Neural crest cell (in vitro differentiated cells): ENCODE data around the gene CACNA2D2. TPM values are rescaled to one million over a fixed set of nuclear protein-coding genes. Genes with fewer than 3 reads are reported as not detected.

Source experiments
- DNase-seq: peaks from one replicate; pipeline ENCODE4 v3.0.0; 2021; ENCODE audit warnings: low read depth, mixed read lengths, low spot score
- H3K27ac Mint-ChIP-seq: one replicate; pipeline ENCODE4 v1.8.0; 2021; ENCODE audit warnings: mild to moderate bottlenecking, mixed read lengths; ENCODE audit not compliant: unreplicated experiment
- H3K27me3 Mint-ChIP-seq: 2 replicates; pipeline ENCODE4 v1.8.0; 2021; ENCODE audit warnings: low read depth, mild to moderate bottlenecking, mixed read lengths
- H3K36me3 Mint-ChIP-seq: 2 replicates; pipeline ENCODE4 v1.8.0; 2021; ENCODE audit warnings: low read depth, mild to moderate bottlenecking, mixed read lengths
- H3K4me1 Mint-ChIP-seq: 2 replicates; pipeline ENCODE4 v1.8.0; 2021; ENCODE audit warnings: mixed read lengths
- H3K4me3 Mint-ChIP-seq: one replicate; pipeline ENCODE4 v1.8.0; 2021; ENCODE audit warnings: mild to moderate bottlenecking, mixed read lengths
- H3K9me3 Mint-ChIP-seq: 2 replicates; pipeline ENCODE4 v1.8.0; 2021; ENCODE audit warnings: mixed read lengths
- CTCF ChIP-seq: fragments of 200-600 bp; sonication (generic); conservative IDR thresholded peaks from 2 replicates; pipeline ENCODE4 v1.5.0; 2021; ENCODE audit warnings: antibody characterized with exemption, mild to moderate bottlenecking
- total RNA-seq: library from RNA; stranded (reverse); gene quantifications from 2 replicates; pipeline ENCODE4 v1.2.1, GENCODE V29; 2021

CACNA2D2 gene
- total RNA-seq, 1 donor from 2014 or later = 8.7 TPM

DNA sequence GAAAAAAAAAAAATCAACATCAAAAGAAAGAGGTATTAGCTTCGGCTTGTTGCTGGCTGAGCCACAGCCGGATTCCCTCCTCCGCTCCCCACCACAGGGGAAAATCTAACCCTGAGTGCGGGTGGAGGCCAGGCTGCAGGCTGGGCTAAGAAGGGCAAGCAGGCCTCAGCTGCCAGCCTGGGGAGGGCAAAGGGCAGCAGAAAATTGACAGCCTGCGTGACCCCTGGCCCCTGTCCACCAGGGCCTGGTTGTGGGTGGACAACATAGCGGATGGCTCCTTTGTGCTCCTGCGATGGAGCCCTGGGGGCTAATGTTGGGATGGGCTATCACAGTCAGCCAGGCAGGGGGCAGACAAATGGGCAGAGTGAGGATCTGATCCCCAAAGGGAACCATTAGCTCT, 25.4 kb downstream of the CACNA2D2 start:
- H3K36me3 Mint-ChIP-seq = peaks cover 2% of the 10 kb centered on the region
- no peaks in the 10 kb centered on the region for H3K9me3 Mint-ChIP-seq
- no peaks in the 10 kb centered on the region for H3K27me3 Mint-ChIP-seq
- no peak overlapping the region for H3K27ac Mint-ChIP-seq
- TF ChIP-seq CTCF = no peak
- H3K4me1 Mint-ChIP-seq = peaks cover 43% of the 10 kb centered on the region
- no peak overlapping the region for H3K4me3 Mint-ChIP-seq
- peak; percentile 37 for DNase-seq

DNA sequence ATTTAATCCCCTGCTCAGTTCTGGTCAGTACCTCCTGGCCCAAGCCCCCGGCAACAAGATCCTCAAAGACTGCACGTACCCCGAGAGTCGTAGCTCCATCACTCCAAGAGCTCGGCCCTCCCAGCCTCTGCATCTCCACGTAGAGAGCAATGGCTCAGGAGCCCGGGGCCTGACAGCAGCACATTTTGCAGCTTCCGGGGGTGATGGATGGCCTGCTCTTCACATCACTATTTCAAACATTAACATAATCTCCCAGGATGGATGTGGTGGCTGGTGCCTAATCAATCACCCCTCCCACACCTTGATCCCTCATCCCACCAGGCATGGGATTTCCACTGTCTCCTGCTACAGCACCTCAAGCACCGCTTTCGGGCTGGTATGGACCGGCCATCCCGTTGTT, 28.1 kb downstream of the CACNA2D2 start:
- no peak for TF ChIP-seq CTCF
- peaks cover 2% of the 10 kb centered on the region for H3K36me3 Mint-ChIP-seq
- no peak overlapping the region for H3K4me3 Mint-ChIP-seq
- H3K27ac Mint-ChIP-seq = peak overlapping the region; percentile 19
- no peak for DNase-seq
- no peaks in the 10 kb centered on the region for H3K27me3 Mint-ChIP-seq
- H3K9me3 Mint-ChIP-seq = no peaks in the 10 kb centered on the region
- peaks cover 35% of the 10 kb centered on the region for H3K4me1 Mint-ChIP-seq

- no peak for DNase-seq
- Mint-ChIP-seq H3K36me3 (peaks cover 2% of the 10 kb centered on the region), H3K27me3 (no peaks in the 10 kb centered on the region), H3K4me1 (peaks cover 29% of the 10 kb centered on the region), H3K27ac (no peak overlapping the region), H3K9me3 (no peaks in the 10 kb centered on the region), H3K4me3 (no peak overlapping the region)
- TF ChIP-seq CTCF = no peak
Observed at GRCh38 chr3:50474717-50475116, 28.7 kb downstream of the CACNA2D2 start.

DNA sequence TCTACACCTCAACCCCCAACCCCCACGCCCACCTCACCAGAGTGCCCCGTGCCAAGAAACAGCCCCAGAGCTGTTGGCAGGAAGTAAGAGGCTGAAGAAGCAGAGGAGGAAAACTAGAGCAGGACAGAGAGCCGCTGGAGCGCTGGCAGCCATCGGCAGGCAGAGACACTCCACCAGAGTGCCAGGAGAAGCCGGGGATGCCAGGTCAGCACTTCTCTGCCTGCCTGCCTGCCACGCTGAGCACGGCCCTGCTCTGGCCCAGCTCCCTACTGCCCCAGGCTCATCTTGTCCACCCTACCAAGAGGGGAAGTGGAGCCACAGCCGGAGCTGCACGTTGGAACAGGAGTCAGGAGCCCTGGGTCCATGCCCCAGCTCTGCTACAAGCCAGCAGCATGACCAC, 29.7 kb downstream of the CACNA2D2 start:
- no peak for TF ChIP-seq CTCF

GRCh38 chr3:50472958-50473357, 30.5 kb downstream of the CACNA2D2 start:
- TF ChIP-seq CTCF = no peak
- DNase-seq = no peak
- no peaks in the 10 kb centered on the region for H3K36me3 Mint-ChIP-seq
- H3K27me3 Mint-ChIP-seq = no peaks in the 10 kb centered on the region
- no peak overlapping the region for H3K4me3 Mint-ChIP-seq
- no peak overlapping the region for H3K27ac Mint-ChIP-seq
- H3K9me3 Mint-ChIP-seq = no peaks in the 10 kb centered on the region
- peaks cover 14% of the 10 kb centered on the region for H3K4me1 Mint-ChIP-seq

More for the DNA sequence above, 29.7 kb downstream of the CACNA2D2 start:
- no peaks in the 10 kb centered on the region for H3K27me3 Mint-ChIP-seq
- no peak overlapping the region for H3K27ac Mint-ChIP-seq
- peaks cover 22% of the 10 kb centered on the region for H3K4me1 Mint-ChIP-seq
- no peak for DNase-seq
- H3K4me3 Mint-ChIP-seq = no peak overlapping the region
- no peaks in the 10 kb centered on the region for H3K9me3 Mint-ChIP-seq
- no peaks in the 10 kb centered on the region for H3K36me3 Mint-ChIP-seq

DNA sequence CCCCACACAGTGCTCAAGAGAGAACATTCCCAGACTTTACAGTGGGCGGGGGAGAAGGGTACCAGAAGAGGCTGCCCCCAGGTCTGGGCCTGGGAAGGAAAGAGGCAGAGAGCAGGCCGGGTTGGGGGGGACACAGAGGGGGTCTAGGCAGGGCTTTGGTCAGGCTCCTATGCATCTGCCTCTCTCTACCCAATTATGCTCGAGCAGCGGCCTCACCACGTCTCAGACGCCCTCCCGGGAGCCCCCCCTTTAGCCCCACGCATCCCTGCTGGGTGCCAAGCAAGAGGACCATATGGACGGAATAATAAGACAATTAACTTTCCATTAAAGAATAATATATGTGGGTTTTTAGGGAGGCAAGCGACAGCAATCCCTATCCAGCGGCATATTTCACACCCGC, 32.8 kb downstream of the CACNA2D2 start:
- no peak overlapping the region for H3K27ac Mint-ChIP-seq
- H3K27me3 Mint-ChIP-seq = no peaks in the 10 kb centered on the region
- no peak for TF ChIP-seq CTCF
- no peak overlapping the region for H3K4me3 Mint-ChIP-seq
- H3K4me1 Mint-ChIP-seq = peaks cover 4% of the 10 kb centered on the region
- H3K9me3 Mint-ChIP-seq = no peaks in the 10 kb centered on the region
- no peak for DNase-seq
- H3K36me3 Mint-ChIP-seq = no peaks in the 10 kb centered on the region
